Erythroblast (primary cell): ENCODE data around the gene TENM3.

Experiments
- GATA1 ChIP-seq: IDR thresholded peaks from 2 replicates; pipeline ENCODE4 v1.6.1; 2011; ENCODE audit warnings: low read depth, mild to moderate bottlenecking, control low read depth, low read length, moderate library complexity
- POLR2A ChIP-seq: IDR thresholded peaks from 2 replicates; pipeline ENCODE4 v1.6.1; 2011; ENCODE audit warnings: mild to moderate bottlenecking, low read length

- TF ChIP-seq POLR2A (no peak), GATA1 (no peak)
Observed at GRCh38 chr4:182839256-182839655, 596.1 kb downstream of the TENM3 start.
